Measurements from ENCODE around the gene MINAR2.
A peak's percentile ranks its signal among the peaks of the same experiment; 100 is the strongest.

MINAR2 gene, protein sequence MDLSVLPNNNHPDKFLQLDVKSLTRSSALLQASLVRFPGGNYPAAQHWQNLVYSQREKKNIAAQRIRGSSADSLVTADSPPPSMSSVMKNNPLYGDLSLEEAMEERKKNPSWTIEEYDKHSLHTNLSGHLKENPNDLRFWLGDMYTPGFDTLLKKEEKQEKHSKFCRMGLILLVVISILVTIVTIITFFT

DNA sequence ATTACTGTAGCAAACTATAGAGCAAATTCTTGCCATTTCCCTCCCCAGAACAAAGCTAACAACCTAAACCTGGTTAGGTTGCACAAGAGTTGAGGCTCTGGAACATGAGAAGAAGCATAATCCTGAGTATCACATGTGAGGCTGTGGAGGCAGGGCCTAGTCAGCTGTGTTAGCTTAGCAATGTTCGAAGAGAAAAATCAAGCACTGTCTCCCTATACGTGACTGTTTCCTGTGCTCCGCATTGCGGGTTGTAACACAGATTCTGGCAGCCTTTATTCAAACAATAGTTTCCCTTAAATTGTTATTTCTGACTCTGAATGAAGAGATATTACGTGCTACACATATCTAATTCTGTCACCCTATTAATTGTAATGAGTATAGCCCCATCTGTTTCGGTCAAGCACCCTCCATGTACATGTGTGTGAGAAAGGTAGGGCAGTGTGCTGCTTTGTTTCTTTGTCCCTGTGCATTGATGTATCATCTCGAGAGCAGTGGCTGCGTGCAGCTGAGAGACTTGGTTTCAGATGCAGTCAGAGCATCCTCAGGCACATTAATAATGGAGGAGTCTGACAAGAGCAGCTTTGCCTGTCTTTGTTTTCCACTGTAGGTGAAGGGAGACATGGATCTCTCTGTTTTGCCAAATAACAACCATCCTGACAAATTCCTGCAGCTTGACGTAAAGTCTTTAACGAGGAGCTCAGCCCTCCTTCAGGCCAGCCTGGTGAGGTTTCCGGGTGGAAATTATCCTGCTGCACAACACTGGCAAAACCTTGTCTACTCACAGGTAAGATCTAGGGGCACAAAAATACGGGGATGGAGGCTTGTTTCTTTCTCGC, at the start of gene MINAR2:
Gene MINAR2 (plus strand): TSS at position 523 of the 836 bp plus-strand sequence. CDS start 97 bp downstream, at position 620.
- DNase-seq, result no peak

DNA sequence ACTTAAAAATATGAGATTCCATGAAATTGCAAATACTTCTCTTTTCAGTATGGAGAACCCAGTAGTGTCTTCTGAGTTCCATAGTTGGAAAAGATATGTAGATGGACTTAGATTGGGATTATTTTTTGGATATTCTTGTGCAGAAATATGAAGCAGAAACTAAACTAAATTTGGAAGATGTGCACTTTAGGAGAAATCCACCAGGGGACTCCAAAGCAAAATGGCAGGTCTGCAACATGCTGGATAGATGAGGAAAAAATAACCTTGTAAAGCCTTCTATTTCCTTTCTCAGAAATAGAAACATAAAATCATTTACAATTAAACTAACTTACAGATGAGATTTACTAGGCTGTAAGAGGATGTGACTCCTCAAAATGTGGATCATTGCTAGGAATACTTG, 49.2 kb upstream of the MINAR2 start:
- no peak for DNase-seq

DNA sequence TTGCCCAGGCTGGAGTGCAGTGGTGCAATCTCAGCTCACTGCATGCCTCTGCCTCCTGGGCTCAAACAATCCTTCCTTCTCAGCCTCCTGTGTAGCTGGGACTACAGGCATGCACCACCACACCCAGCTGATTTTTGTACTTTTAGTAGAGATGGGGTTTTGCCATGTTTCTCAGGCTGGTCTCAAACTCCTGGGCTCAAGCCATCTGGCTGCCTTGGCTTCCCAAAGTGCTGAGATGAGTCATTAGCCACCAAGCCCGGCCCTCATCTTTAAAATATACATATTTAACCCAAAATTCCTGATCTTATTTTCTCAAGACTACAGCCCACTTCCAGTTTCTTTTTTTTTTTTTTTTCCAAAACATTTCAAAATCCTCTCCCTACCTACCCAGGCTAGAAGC, 31.7 kb upstream of the MINAR2 start:
- no peak for DNase-seq

DNA sequence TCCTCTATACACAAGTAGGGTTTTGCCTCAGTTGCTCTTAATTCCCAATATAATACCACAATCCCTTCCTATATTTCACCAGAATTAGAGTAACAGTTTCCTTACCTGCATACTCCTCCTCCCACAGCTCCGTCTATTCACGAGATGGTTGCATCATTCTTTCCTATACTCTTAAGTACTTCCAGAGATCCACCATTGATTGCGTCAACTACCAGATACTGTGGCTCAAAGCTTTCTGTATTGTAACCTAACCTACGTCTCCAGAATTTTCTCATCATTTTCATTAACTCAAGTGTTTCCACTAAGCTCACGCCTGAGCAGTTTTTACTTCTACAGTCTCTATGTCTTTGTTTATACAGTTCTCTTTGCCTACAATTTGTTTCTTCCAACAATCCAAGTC, 31.2 kb upstream of the MINAR2 start:
- no peak for DNase-seq

DNA sequence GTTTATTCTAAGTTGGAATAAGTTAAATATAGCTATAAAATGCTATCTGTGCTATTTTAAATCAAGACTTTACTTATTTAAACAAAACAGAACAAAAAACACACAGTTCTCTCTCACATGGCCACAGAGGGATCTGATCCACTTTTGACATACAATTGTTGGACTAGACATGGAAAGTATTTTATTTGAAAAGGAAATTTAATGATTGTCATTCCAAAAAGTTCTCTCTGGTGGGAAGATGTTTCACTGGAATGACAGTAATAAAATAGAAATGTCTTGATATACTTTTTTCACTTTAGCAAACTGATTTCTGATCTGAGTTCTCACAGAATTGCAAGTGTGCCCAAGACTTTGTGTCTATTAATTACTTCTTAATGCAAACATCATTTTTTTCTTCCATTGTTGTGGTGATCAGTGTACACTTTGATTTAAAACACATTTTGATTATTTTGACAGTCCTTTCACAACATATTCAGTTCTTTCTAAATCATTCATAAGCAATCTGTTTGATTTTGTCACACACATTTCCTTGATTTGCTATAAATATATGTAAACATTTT, 30.1 kb upstream of the MINAR2 start:
- no peak for DNase-seq

DNA sequence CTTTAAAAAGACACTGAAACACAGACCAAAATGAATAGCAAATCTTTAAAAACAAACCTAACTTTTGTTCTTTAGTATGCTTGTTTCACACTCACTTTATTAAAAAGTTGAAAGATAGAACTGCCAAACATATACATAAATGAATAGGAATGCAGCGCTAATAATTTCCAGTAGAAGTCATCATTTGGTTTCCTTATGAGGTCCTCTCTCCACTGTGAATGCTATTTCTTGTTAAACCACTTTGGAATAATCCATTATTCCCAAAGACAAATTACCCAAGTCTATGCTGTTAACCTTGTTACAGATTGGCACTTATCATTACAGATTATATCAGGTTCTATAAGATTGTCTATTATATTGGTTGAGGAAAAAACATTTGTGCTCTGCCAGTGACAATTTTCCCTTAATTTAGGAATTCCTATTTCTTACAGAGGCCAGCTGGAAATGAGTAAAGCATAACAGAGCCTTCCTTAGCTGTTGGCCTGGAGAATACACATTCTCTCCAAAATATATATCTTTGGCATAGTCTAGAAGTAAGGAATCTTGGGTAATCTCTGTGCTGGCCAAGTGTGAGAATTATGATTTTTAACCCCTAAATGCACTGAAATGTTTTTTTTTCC, 29.3 kb upstream of the MINAR2 start:
- DNase-seq, result no peak

DNA sequence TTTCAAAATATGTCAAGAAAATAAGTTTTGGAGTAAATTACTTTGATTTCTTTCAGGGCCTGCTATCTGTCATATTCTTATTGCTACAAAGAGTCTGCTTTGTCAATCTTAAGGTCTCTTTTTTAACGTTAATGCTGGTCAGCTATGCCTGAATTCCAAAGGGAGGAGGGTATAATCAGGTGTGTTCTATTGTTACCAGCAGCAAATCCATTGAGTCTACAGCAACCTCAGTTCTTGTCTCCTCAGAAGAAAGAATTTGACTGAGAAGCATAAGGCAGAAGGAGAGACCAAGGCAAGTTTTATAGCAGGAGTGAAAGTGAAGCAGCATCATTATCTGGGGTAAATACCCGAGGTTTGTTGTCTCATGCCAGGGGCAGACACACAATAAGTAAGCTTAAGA, 23.7 kb upstream of the MINAR2 start:
- no peak for DNase-seq

DNA sequence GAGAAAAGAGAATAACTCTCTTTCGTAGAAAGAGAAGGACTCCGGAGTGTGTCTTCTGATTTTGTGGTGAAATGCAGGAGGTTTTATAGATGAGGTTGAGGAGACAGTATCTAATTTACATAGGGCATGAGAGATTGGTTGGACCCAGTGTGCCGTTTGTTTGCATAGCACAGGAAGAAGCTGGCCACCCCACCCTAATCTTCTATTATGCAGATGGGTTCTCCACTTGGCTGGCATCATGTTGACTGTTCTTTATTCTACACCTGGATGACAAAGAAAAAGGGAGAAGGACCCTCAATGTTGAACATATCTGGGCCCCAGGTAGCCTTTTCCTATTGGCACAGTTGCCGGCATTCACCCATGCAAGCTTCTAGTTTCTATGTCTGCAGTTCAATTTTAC, 23.2 kb upstream of the MINAR2 start:
- DNase-seq, result no peak

DNA sequence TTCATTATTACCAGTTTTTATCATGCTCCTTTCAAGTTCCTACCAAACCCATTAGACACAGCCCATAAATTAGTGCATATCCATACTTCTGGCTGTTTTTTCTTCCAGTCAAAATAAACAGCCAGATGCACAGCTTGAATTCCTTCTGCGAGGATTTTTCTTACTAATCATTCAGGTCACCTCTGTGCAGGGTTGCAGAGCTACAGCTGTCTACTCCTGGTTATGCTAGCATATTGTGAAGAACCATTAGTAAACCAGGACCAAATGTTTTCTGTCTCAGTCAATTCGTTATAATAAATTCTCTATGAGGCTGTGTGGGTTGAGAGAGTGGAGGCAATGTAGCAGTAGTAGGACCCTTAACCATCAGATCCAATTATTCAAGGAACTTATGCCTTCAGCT, 8.1 kb upstream of the MINAR2 start:
- no peak for DNase-seq

DNA sequence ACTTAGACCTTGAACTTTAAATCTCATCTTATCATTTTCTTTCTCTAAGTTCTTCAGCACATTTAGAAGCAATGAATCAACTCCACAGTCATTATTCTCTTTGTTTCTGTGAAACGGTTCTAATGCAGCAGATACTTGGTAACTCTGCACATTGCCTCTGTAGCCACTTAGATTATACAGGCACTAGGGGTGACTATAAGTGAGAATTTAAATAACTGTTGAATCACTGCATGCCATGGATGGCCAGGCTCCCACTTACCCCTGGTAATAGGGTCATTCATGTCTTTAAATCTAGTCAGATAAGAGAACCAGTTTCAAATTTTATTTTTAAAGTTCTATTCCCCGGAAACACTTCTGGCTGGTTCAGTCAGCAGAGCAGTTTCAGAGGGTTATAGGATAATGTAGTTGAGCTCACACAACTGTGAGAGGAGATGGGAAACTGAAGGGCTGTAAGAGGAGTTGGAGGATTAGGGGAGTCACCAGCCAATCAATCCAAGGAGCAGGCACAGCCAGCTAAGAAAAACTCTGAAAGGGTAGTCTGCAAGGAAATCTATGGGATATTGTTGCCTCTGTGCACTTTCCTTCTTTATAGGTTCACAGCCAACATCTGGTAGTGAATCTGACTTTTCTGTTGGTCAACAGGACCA, 4.2 kb upstream of the MINAR2 start:
- DNase-seq, result no peak

DNA sequence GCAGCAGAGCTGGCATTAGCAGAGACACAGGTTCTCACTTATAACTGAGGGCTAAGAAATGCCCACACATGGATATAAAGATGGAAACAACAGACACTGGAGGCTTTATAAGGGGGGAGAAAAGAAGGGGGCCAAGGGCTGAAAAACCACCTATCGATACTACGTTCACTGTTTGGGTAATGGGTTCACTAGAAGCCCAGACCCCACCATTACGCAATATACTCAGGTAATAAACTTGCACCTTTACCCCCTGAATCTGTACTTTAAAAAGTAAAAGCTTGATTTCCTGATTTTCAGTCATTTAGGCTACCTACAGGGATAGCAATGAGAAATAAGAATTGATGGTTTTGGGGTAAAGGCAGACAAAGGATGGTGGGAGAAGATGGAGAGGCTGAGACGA, 1.9 kb upstream of the MINAR2 start:
- no peak for DNase-seq

DNA sequence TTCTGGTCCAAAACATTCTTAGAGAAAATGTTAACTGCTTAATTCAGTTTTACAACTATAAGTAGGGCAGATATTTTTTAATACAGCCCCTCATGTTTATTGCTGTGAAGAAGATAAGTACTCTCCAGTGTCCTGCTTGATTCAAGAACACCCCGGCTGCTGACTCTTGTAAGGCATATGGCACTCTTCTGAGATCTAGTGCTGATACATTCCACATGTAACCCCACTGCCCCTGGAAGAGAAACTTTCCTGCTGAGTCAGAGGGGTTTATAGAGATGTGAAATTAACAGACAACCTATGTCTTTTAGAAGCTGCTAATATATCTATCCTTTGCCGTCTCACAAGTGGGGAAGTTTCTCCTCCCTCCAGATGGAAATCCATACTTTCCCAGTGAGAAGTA, 1.0 kb upstream of the MINAR2 start:
- no peak for DNase-seq

DNA sequence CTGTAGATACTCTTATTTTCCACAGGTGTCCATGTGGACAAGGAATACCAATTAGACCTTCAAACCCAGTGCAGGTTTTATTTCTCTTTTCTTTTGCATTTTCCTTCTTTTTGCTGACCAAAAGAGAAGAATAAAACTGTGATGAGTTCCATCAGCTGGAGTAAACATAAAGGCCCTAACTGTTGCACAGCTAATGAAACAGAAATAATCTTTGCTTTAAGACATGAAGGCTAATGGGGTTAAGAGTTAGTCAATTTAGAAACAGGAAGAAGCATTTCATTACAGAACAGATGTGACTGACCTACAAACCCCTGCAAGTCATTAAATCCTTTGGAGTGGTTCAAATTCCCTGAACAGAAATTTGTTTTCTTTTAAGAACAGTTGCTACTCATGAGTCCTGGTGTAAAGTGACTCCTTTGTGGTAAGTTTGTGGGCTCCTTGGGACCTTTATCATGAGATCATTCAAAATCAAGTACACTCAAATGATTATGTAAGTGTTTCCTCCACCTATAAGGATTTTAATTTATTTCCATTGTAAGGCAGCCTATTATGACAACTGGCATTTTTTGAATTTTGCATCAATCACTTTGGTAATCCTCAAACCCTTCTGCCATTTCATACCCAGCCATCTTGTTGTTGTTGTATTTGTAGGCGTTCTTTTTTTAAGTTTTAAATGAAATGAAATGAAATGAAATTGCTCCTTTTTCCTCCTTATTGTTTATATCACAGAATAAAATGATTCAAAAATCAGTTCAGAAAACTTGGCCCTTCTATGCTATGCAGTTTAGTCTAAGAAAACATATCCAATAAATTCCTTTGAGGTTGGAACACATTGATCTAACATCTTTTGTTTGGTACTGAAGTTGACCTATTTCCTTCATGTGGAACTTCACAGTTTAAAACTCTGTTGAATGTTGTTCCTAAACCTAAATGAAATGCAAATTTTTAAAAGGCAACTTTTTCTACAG, 1.3 kb downstream of the MINAR2 start:
- DNase-seq, result no peak

DNA sequence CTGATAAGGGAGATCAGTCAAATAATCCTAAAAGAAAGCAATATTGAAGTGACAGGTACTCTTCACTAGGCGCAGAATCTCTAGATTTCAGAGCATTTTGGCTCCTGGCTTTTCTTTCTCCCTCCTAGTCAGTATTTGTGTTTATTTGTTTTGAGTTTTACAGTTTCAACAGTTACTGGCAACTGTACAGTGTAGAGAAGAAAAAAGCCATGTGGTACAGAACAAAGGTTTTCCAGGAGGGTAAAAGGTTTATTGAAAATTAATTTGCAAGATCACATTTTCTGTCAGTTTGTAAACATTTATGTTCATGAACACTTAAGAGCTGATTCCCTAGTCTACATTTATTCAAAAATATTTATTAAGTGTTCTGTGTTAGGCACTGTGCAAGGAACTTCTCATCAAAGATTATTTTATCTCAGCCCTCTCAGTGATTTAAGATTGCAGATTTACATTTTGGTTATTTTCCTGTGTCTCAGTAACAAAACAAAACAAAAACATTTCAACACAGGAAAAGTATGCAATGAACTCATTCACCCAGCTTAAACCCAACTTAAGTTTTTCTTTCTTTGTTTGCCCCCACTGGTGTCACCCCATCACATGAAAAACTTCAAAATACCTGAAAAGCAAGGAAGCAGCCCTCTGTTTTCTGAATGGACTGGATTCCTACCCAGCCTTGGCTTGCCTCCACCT, 12.9 kb downstream of the MINAR2 start:
- no peak for DNase-seq

DNA sequence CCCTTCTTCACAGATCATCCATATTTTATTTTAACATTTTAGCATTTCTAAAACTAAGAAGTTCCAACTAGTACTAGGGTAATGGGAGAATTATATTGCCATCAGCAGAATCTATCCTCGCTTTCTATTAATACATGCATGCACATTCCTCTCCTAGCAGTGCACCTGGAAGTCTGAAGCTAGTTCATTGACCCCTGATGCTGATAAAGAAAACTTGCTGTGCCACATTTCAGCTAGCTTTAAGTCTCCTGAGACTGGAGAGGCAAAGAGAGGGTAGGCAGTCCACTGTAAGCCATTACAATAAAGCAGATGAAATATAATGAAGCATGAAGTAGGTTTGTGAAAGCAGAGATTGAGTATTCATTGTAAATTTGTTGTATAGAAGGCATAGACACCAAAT, 15.8 kb downstream of the MINAR2 start:
- no peak for DNase-seq

DNA sequence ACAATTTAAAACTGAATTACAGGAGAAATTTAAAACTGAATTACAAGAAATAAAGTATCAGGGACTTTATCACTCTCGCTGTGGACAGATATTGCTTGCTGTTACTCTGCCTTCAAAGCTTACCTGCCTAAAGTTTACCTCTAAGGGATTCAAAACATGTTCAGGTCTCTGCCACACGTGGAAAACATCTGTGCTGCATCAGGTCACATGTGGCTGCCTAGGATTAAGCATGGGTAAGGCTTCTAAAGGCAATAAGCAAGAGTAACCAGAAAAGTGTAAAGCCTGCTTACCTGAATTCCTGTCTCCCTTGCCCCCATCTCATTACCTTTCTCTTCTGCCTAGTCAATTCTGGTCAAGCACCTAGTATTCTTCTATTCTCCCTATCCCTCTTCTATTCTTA, 18.9 kb downstream of the MINAR2 start:
- DNase-seq, result no peak

DNA sequence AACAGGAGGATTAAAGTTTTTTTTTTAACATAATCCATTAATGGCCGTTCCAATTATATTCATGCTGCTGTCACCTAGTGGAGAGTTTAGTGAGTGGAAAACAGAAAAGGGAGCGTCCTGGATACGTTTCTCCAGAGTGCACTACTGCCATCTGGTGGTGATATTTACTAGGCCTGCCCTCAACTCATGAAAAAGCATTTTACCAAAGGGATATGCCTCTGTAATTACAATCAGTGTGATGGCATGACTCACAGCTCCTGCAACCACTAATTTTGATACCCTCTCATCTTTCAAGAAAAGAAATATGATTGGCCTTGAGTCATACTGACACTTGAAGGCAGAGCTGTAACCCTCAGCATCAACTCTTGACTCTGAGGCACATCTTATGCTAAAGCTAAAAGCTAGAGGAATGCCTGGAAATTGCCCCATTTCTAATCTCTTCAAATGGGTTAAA, 20.1 kb downstream of the MINAR2 start:
- peak; percentile 89 to 92 (median 90) for DNase-seq

DNA sequence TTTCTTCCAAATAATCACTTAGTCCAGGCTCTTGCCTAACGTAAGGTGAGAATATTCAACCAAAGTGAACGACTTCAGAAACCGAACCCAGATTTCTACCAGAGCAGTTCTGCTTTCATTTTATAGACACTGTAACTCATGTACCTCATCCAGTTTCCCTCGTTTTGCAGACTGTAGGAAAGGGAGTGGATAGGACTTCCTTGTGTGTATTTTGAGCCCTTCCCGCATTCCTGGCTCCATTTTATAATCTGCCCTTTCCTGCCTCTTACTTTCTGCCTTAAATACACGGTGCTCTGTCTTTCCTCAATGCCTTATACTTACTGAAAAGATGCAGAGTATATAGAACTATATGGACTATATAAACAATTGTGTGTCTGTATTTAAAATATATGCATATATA, 20.8 kb downstream of the MINAR2 start:
- DNase-seq, result no peak

DNA sequence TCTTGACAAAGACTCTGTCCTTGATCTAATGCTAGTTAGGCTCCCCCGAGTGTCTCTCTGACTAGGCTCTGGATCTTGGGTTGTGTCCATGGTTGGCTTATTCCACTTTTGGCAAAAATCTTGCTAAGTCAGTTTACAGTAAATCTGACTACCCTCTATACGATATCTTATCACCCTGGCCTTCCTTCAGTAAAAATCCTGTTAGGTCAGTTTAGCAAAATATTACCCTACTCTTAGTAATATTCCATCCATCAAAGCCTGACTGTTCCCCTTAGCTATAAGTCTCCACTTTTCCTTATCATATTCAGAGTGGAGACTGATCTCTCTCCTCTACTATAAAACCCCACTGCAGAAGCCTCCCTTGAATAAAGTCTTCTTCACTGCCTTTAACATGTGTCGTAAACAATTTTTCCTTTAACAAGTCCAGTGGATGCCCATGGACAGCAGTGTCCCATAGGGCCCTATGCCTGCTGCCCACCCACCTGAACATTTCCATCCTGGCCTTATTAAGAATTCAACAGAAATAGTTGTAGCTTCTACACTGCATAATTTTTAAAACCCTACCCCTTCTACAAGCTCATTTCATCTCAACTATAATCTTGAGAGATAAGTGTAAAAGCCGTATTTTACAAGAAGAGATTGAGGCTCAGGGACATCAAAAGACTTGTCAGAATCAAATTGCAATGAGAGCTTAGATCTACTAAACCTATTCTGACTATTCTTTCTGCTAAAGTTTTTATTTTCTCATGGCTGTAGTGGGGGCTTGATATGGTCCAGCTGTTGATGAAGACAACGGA, 22.3 kb downstream of the MINAR2 start:
- DNase-seq, result no peak

DNA sequence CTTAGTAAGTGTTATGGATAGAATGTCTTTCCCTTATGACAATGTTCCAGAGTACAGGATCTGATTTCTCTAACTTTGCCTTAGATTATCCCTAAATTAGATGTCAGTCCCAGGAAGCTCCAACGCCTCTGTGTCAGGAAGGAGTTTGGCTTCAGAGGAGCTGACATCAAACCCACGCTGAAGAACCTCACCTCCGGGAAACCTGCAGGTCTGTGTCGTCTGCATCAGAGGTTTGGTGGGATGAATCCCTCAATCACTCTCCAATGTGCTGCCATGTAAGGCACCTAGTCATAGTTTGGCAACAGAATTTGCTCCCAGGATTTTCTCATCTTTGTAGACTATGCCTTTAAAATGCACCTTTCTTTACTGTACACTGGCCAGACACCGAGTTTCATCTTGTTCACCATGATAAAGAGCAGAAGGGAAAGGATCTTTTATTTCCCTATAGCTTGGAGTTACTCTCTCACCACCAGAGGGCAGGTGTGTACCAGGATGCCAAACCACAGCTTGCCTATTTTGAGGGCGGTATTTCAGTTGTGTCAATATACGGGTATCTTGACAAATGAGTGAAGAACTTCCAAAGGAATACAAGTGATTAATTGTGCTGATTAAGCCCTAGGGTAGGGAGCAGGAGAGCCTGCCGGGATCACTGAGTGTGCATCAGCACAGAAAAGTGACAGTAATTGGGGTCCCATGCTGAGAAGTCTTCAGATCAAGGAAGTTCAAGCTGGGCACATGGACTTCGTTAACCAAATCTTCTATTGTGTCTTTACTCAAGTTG, 23.4 kb downstream of the MINAR2 start:
- peak; percentile 58 to 70 (median 62) for DNase-seq

Data from suppressor macrophage treated with lipopolysaccharide for 1 hour (primary cell).